GM19438 (cell line): Measurements from ENCODE around the gene ACOT9.
"Not testable (repeated sequence)": the region's sequence is repeated elsewhere in the genome, so short reads cannot be mapped to it uniquely, and the experiment has no call there.

ENCODE experiments used
- ATAC-seq: cut with Tn5 transposase; IDR thresholded peaks from one replicate; pipeline ENCODE4 v1.9.1; 2021; ENCODE audit warnings: low read depth; ENCODE audit not compliant: unreplicated experiment

Gene ACOT9, protein sequence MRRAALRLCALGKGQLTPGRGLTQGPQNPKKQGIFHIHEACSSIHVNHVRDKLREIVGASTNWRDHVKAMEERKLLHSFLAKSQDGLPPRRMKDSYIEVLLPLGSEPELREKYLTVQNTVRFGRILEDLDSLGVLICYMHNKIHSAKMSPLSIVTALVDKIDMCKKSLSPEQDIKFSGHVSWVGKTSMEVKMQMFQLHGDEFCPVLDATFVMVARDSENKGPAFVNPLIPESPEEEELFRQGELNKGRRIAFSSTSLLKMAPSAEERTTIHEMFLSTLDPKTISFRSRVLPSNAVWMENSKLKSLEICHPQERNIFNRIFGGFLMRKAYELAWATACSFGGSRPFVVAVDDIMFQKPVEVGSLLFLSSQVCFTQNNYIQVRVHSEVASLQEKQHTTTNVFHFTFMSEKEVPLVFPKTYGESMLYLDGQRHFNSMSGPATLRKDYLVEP

DNA sequence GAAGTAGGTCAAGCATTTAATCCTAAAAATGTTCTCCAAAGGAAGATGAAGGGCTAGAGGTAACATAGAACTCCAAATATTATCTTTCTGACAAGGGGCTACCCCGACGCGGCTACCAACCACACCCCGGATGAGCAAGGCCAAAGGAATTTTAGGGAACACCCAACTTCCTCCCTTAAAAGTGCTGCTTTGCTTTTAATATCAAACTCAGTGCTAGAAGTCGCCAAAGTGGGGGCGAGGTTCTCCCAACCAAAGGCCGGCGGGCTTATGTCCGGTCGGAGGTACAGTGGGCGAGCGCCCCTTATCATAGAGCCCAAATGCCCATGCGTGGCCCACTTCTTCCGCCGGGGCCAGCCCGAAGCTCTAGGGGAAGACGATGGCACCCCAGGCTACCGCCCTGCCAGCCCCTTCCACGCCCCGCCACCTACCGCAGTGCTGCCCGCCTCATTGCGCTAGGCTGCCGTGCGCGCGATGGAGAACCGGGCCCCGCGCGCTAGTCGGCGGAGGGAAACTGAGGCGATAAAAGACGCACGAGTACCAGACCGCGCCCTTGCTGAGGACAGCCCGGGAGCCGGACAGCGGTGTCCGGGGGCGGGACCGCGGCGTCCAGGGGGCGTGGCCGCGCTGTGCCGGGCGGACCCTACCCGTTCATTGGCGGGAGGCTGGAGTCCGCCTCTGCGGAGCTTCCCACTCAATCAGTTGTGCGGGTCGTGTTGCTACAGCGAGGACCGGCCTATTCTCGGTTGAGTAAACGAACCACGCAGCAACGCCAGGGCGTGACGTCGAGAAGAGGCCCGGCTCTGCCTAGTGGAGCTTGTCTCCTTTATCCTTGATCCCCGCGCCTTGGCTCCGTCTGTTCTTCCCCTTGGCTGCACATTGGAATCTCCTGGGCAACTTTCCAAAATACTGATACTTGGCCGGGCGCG lies at the start of gene ACOT9:
ACOT9 (minus strand) TSS at position 580 of the 926 bp plus-strand sequence; CDS start at position 448, 132 bp downstream.
- ATAC-seq = peak; percentile 95

DNA sequence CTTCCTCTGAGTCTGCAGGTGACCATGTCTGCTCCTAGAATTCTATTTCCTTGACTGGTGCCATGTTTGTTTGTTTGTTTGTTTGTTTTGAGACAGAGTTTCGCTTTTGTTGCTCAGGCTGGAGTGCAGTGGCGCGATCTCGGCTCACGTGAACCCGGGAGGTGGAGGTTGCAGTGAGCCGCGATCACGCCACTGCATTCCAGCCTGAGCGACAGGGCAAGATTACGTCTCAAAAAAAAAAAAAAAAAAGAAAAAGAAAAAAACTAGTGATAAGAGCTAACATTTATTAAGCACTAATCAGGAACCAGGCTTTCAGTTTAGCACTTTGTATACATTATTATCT lies 47.0 kb upstream of the ACOT9 start:
- no peak for ATAC-seq

DNA sequence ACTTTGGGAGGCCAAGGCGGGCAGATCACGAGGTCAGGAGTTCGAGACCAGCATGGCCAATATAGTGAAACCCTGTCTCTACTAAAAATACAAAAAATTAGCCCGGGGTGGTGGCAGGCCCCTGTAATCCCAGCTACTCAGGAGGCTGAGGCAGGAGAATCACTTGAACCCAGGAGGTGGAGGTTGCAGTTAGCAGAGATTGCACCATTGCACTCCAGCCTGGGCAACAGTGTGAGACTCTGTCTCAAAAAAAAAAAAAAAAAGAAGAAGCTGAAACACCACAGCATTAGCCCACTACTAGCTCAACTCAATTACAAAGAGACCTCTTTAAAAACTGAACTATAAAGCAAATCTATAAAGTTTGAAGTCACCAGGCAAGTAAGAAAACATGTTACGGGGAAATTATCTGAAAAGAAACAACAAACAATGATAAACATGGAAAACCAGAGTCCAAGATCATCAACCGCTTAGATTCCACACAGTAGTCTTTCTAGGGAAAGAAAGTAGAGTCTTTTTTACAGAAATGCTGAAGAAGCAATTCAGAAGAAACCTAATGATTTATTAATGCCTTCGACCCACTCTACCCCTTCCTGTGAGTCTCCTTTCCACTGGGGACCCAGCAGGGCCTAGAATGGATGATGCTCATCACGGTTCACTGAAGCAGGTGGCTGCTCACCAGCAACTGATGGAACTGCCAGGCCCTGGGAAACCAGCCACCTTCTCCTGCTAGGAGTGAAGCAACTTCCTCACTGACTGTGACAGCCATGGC lies 46.5 kb upstream of the ACOT9 start:
- no peak for ATAC-seq

DNA sequence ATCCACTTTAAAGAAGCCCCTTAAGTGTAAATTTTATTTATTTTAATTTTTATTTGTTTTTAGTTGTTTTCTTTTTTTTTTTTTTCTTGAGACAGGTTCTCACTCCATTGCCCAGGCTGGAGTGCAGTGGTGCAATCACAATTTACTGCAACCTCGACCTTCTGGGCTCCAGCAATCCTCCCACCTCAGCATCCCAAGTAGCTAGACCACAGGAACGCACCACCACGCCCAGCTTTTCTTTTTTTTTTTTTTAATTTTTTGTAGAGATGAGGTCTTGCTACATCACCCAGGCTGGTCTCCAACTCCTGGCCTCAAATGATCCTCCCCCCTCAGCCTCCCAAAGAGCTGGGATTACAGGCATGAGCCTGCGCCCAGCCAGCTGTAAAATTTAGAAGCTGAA lies 45.9 kb upstream of the ACOT9 start:
- no peak for ATAC-seq

DNA sequence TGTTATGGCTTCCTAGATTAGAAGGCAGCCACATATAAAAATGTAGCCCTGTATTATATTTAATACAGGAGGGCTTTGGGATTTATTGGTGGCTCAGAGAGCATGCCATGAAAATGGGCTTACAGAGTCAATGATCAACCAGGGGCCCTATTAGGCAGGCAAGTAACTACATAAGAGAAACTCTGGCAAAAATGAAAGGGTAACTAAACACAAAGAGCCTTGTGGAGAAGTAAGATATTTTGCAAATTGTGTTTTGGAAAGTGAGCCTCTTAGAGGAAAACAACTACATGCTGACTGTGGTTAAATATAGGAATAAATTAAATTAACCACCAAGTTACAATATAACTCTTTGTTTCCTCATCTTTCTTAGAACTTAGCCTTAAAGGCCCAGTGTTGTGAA lies 45.4 kb upstream of the ACOT9 start:
- peak; percentile 47 for ATAC-seq

DNA sequence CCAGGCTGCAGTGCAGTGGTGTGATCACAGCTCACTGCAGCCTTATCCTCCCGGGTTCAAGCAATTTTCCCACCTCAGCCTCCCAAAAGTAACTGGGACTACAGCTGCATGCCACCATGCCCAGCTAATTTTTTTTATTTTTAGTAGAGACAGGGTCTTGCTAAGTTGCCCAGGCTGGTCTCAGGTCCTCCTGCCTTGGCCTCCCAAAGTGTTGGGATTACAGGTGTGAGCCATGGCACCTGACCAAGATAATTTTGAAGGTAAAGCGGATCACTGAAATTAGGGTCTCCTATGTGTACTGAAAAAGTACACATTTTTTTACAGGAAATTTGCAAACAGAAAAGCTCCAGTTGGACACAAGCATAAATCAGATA lies 44.7 kb upstream of the ACOT9 start:
- no peak for ATAC-seq

DNA sequence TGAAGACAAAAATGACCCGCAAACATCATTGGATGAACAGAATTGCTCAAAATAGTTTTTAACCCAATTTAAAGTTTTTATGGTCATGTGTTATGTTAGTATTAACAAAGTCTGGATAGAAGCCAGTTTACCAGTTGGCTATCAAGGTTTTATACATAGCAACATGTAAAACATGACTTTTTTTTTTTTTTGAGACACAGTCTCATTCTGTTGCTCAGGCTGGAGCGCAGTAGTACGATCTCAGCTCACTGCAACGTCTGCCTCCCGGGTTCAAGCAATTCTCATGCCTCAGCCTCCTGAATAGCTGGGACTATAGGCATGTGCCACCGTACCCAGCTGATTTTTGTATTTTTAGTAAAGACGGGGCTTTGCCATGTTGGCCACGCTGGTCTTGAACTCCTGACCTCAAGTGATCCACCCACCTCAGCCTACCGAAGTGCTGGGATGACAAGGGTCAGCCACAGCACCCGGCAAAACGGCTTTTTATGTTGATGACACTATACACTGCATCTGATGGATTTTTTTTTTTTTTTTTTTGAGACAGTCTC lies 43.3 kb upstream of the ACOT9 start:
- ATAC-seq = no peak

DNA sequence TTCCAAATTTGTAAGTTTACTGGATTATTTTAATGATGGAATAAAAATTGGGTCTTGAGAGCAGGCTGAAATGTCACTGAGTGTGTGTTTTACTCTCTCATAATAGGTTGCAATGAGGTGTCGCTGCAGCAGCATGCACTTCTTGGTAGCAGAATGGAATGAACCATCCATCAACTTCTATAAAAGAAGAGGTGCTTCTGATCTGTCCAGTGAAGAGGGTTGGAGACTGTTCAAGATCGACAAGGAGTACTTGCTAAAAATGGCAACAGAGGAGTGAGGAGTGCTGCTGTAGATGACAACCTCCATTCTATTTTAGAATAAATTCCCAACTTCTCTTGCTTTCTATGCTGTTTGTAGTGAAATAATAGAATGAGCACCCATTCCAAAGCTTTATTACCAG lies 42.5 kb upstream of the ACOT9 start:
- ATAC-seq = no peak

DNA sequence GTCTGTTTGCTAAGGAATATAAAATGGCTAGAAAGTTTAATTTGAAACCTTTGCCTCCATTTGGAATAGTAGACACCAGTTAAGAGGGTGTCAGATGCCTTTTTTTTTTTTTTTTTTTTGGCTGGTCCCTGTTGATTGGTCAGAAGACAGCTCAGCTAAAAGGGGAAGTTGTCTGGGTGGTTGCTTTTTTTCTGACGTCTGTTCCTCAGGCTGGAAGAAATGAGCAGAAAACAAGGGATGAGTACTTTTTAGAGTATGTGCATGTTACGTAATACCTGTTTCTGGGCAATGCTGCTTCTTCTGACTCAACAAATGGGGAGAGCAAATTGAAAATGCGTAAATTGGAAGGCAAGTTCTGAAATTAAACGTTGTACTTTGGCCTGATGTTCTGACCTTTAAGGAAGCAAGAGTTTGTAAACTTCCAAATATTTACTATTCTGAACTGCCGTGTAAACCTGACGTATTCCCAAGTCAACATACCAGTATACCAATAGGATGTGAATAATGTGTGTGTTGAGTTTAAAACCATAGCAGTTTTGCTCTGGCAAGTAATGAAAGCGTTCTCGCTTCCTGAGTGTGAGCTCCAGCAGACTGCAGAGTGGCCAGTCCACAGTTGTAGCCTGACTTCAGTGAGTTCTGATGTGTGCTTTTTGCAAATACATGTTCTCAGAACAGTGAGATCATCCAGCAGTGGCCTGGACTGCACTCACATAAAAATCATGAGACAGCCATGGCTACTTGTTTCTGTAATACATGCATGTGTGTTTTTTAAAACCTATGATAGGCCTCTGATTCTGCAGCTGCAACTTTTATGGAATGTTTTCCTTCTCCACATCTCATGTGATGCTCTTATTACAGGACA lies 41.6 kb upstream of the ACOT9 start:
- ATAC-seq = no peak

DNA sequence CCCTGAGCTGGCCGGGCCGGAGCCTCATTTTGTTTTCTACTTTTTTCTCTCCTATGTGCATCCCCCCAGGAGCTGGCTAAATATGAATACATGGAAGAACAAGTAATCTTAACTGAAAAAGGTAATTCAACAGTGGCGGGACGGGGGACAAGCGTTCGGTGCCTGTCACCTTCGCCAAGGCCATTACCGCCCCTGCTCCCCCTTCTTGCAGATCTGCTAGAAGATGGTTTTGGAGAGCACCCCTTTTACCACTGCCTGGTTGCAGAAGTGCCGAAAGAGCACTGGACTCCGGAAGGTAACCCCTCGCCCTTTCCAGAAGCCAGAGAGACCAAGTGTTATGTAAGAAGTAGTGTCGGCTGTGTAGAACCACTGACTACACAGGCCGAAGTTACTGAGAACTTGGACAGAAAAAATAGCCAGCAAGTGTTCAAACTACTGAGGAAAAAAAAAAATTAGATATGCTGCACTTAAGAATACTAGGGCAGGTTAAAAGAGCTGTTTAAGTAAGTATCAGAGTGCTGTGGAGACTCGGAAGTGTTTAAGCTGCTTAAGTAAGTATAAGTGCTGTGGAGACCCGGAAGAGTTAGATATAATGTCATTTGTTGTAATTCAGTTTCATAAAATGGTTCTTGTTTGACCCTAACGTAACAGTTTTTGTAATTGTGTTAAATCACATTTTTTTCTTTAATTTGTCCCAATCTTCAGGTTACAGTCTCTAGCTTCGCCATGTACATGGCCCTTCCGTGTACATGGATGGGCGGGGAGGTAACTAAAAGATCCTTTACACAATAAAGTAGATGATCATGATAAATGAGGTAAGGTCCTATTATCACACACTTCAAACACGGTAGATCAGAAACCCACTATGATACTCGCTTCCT lies 40.8 kb upstream of the ACOT9 start:
- ATAC-seq = no peak

DNA sequence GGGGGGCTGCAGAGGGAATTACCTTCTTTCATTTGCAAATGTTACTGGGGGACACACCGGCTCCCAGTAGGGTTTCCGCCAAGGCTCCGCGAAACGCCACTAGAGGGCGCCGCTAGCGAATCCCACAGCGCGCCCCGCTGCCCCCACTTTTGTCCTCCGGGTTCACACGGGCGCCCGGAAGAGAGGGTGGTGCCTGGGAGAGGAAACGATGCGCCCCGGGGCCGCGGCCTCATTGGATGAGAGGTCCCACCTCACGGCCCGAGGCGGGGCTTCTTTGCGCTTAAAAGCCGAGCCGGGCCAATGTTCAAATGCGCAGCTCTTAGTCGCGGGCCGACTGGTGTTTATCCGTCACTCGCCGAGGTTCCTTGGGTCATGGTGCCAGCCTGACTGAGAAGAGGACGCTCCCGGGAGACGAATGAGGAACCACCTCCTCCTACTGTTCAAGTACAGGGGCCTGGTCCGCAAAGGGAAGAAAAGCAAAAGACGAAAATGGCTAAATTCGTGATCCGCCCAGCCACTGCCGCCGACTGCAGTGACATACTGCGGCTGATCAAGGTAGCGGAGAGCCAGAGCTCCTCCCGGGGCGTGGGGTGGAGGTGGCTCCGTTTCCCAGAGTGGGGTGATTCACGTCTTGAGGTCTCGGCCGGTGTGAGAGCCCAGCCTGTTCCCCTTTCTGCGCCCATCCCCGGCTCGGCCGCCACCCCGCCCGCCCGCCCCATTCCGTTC lies 40.0 kb upstream of the ACOT9 start, which contains the start of gene SAT1:
SAT1 (plus strand) TSS at position 311 of the 726 bp plus-strand sequence; CDS start at position 490, 179 bp downstream.
- peak; percentile 66 for ATAC-seq

DNA sequence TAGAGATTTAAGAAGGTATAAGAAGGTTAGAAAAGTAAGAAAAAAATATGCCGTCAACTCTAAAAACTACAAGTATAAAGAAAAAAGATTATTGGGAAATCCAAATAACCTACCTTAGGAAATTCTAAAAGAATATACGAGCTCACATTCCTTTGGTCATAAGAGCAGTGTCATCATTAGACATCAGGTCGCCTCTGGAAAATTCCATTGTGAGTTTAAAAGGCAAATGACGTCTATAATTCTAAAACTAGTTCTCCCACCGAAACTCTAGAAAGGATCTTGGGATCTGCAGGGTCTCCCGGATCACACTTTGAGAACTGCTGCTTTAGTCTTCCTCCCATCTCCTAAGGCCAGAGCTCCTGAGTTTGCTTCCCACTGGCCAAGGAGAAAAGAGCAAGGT lies 39.4 kb upstream of the ACOT9 start:
- no peak for ATAC-seq

DNA sequence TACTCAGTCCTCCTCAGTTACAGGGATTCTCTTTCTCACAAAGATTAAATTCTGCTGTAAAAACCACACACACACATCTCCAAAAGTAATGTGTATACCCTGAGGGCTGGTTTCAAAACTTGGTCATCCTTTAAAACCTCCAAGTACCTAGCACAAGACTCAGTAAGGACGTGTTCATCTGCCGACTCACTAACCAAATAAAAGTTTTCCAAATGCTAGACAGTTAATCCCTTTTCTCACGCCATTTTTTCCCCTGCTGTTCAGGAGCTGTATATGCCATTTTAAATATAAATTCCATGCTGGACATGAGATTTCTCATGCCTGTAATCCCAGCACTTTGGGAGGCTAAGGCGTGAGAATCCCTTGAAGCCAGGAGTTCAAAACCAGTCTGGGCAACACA lies 35.9 kb upstream of the ACOT9 start:
- no peak for ATAC-seq

DNA sequence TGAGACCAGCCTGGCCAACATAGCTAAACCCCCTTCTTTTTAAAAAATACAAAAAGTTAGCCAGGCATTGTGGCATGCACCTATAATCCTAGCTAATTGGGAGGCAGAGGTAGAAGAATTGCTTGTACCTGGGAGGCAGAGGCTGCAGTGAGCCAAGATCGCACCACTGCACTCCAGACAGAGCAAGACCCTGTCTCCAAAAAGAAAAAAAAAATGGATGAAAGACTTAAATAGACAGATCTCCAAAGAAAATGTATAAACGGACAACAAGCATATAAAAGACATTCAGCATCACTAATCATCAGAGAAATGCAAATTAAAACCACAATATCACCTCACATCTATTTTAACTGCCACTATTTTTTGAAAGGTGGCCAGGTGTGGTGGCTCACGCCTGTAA lies 33.3 kb upstream of the ACOT9 start:
- no peak for ATAC-seq

DNA sequence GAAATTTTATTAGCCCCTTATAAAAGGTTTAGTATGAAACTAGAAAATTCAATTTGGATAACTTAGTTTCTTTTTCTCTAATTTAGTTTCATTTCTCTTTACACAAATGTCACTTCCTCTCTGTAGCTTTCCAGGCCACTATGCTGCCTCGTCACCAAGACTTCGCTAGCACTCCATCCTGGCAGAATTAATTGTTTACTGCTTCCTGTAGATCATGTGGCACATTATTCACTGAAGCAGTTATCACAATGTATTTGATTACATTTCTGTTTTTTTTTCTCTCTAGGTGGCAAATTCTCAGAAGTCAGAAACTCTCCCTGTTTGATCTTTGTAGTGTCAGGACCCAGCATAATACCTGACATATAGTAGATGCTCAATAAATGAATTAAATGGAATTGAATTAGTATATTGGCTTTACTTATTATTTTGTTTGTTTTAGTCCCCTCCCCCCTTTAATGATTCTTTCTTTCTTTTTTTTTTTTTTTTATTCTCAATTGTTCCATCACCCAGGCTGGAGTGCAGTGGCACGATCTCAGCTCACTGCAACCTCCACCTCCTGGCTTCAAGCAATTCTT lies 30.6 kb upstream of the ACOT9 start:
- peak; percentile 74 for ATAC-seq

DNA sequence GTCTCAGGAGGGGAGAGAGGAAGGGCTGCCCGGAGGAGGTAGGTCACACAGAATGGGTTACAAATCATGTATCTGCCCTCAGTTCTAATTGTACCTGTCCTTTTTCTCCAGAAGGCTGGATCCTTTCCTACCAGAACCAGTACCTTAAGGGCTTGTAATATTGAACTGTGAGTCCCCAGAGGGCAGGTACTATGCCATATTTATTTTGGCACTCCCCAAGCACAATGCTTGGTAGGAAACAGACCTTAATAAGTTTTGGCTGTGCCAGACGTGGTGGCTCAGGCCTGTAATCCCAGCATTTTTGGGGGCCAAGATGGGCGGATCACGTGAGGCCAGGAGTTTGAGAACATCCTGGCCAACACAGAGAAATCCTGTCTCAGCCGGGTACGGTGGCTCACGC lies 28.0 kb upstream of the ACOT9 start:
- not testable (repeated sequence) for ATAC-seq

DNA sequence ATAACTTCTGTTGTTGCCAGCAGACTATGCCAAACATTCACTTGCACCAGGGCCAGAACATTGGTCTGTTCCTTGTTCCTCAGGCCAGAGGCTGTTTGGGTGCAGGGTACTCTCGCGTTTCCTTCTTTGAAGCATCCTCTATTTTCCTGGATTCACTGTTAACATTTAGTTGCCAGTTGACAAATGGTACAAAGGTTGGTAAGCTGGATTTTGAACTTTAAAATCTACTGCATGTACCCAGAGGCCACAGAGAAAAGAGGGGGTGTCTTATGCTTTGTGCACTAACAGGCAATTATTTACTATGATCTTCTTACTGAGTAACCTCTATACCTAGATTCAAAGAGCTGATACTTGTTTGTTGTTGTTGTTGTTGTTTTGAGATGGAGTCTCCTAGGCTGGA lies 27.1 kb upstream of the ACOT9 start:
- no peak for ATAC-seq
